ENCODE data around the gene FTO.
"Not testable (repeated sequence)": the region's sequence is repeated elsewhere in the genome, so short reads cannot be mapped to it uniquely, and the experiment has no call there.

The FTO gene

GRCh38 chr16:53672461-53672860, 31.5 kb upstream of the FTO start:
- TF ChIP-seq CTCF (IDR thresholded peaks at IDR 0.05) = no peak
- TF ChIP-seq ZFX (IDR thresholded peaks at IDR 0.05; ENCODE audit: borderline replicate concordance) = no peak

GRCh38 chr16:53673189-53673588, 30.8 kb upstream of the FTO start:
- TF ChIP-seq CTCF (IDR thresholded peaks at IDR 0.05) (no peak), ZFX (IDR thresholded peaks at IDR 0.05; ENCODE audit: borderline replicate concordance) (no peak)
- H3K27ac ChIP-seq = peak overlapping the region; percentile 63

More at GRCh38 chr16:53672461-53672860, 31.5 kb upstream of the FTO start:
- H3K27ac ChIP-seq = peak overlapping the region; percentile 63

GRCh38 chr16:53678155-53678554, 25.8 kb upstream of the FTO start:
- no peak overlapping the region for H3K27ac ChIP-seq
- TF ChIP-seq ZFX (IDR thresholded peaks at IDR 0.05; ENCODE audit: borderline replicate concordance) (no peak), CTCF (IDR thresholded peaks at IDR 0.05) (no peak)

- 0 out of 2 replicates have a peak overlapping the region, but pooled peaks have one; percentile 7 for H3K27ac ChIP-seq
- TF ChIP-seq ZFX (IDR thresholded peaks at IDR 0.05; ENCODE audit: borderline replicate concordance) (no peak), CTCF (IDR thresholded peaks at IDR 0.05) (no peak)
These were observed 25.1 kb upstream of the FTO start for GRCh38 chr16:53678756-53679343.

GRCh38 chr16:53680756-53681155, 23.2 kb upstream of the FTO start:
- no peak overlapping the region for H3K27ac ChIP-seq
- no peak for TF ChIP-seq ZFX (IDR thresholded peaks at IDR 0.05; ENCODE audit: borderline replicate concordance)
- no peak for TF ChIP-seq CTCF (IDR thresholded peaks at IDR 0.05)

- H3K27ac ChIP-seq = no peak overlapping the region
- TF ChIP-seq ZFX (IDR thresholded peaks at IDR 0.05; ENCODE audit: borderline replicate concordance) (no peak), CTCF (IDR thresholded peaks at IDR 0.05) (no peak)
These were observed 22.6 kb upstream of the FTO start for GRCh38 chr16:53681354-53681753.

- H3K27ac ChIP-seq = not testable (repeated sequence)
These were observed 18.6 kb upstream of the FTO start for GRCh38 chr16:53685334-53685733.

- no peak overlapping the region for H3K27ac ChIP-seq
- TF ChIP-seq CTCF (IDR thresholded peaks at IDR 0.05) (no peak), ZFX (IDR thresholded peaks at IDR 0.05; ENCODE audit: borderline replicate concordance) (no peak)
These were observed 17.2 kb upstream of the FTO start for GRCh38 chr16:53686710-53687109.
